Rectal smooth muscle tissue (tissue), 1 donor: ENCODE data around the gene PLRG1.
"Not testable (repeated sequence)": the region's sequence is repeated elsewhere in the genome, so short reads cannot be mapped to it uniquely, and the experiment has no call there.

ENCODE experiments used
- H3K27ac ChIP-seq: one replicate; pipeline ENCODE4 v1.7.0; 2013; ENCODE audit warnings: low read depth, low read length, inconsistent platforms
- H3K27me3 ChIP-seq: one replicate; pipeline ENCODE4 v1.7.0; 2013; ENCODE audit warnings: low read length; ENCODE audit not compliant: control insufficient read depth, insufficient read depth
- H3K36me3 ChIP-seq: one replicate; pipeline ENCODE4 v1.7.0; 2013; ENCODE audit warnings: low read length; ENCODE audit not compliant: control insufficient read depth, insufficient read depth
- H3K4me1 ChIP-seq: one replicate; pipeline ENCODE4 v1.7.0; 2013; ENCODE audit warnings: low read length; ENCODE audit not compliant: control insufficient read depth, insufficient read depth
- H3K4me3 ChIP-seq: one replicate; pipeline ENCODE4 v1.7.0; 2013; ENCODE audit warnings: low read length
- H3K9ac ChIP-seq: one replicate; pipeline ENCODE4 v1.7.0; 2013; ENCODE audit warnings: low read length

The PLRG1 gene

DNA sequence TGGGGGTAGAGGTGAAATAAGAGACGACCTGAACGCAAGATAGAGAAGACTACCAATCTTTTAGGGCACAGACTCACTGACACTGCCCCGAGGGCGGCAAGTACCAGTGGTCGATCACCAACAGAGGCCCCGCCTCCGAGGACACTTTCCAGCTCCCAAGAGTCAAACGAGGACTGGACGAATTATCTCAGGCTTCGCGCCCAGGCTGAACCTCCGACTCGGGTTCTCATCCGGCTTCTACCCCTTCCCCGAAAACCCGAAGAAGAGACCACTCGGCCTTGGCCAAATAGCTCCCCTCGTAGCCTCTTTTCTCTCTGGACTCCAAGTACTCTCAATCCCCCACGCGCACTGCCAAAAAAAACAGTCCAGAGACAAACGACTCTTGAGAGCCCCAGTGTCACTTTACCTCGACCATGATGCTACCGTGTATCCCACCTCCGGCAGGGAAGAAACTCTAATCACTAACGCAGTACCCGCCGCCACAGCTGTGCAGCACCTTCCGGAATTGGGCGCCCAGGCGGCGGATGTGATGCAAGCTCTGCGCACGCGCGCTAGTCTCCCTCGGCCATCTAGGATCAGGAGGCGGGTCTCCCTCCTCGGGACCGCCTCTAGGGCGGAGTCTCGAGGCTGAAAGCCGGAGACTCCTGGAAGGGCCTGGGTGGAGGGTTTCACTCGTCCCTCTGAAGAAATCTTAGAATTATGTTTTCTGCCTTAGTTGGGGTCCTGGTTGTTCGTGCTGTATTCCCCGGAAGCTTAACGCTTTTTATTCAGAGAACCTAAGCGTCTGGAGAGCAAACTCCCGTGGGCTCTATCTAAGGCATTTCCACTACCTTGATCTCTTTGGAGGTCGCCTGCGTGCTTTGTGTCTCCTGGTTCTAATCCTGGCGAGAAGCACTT, at the start of gene PLRG1:
Gene PLRG1 (minus strand): TSS at position 507 of the 897 bp plus-strand sequence. CDS start 92 bp downstream, at position 415.
- peaks cover 11% of the 10 kb centered on the region for H3K4me1 ChIP-seq

DNA sequence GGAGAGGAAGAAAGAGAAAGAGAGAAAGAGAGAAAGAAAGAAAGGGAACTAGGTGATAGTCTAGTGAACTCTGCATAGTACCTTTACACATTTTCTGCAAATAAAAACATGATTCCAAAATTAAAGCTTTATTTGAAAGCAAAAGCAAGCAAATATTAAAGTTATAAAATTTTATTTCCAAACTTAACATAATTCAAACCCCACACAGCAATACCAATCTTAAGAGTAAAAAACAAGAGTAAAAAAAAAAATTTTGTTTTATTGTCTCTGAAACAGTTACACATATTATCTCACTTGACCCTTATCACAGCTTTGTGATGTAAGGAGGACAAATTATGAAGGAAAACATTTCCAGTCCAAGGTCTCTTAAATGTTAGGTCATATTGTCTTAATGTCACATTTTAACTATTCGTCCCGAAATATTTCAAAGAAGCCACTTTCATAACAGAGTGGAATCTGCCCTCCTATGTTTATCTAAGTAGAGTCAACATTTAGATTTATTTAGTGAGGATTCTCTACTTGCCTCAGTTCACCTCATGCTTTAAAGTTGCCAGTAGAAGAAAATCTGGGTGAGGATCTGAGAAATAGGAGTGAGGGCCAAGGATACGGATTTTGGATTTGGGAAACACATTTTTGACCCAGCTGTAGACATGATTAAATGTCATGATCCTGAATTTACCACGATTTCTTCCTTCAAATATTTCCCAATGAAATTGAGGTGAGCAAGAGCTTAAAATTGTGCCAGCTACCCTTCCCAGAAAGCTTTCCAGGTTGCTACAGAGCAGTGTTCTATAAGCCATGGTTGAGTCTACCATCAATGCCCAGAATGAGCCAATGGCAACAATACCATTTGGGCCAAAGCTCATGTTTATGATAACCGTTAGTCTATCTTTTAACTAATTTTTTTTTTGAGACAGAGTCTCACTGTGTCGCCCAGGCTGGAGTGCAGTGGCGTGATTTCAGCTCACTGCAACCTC, 47.9 kb upstream of the PLRG1 start:
- H3K9ac ChIP-seq: no peak overlapping the region
- H3K36me3 ChIP-seq: no peaks in the 10 kb centered on the region
- no peak overlapping the region for H3K4me3 ChIP-seq
- no peaks in the 10 kb centered on the region for H3K4me1 ChIP-seq
- no peaks in the 10 kb centered on the region for H3K27me3 ChIP-seq
- H3K27ac ChIP-seq: no peak overlapping the region

More for the DNA sequence above, at the start of gene PLRG1:
- Histone ChIP-seq H3K4me3 (peak within 1 kb of the TSS; percentile 91), H3K27ac (peak within 1 kb of the TSS; percentile 75), H3K27me3 (no peaks in the 10 kb centered on the region), H3K9ac (peak within 1 kb of the TSS; percentile 54), H3K36me3 (peaks cover 7% of the 10 kb centered on the region)

DNA sequence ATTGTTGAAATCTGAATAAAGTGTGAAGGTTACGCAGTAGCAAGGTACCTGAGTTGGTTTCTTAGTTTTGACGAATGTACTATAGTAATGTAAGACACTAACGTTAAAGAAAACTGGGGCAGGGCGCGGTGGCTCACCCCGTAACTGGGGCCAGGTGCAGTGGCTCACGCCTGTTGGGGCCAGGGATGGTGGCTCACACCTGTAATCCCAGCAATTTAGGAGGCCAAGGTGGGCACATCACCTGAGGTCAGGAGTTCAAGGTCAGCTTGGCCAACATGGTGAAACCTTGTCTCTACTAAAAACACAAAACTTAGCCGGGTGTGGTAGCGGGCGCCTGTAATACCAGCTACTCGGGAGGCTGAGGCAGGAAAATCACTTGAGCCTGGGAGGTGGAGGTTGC, 47.1 kb upstream of the PLRG1 start:
- not testable (repeated sequence) for H3K4me1 ChIP-seq, H3K36me3 ChIP-seq, H3K9ac ChIP-seq, H3K27ac ChIP-seq, H3K4me3 ChIP-seq, H3K27me3 ChIP-seq

DNA sequence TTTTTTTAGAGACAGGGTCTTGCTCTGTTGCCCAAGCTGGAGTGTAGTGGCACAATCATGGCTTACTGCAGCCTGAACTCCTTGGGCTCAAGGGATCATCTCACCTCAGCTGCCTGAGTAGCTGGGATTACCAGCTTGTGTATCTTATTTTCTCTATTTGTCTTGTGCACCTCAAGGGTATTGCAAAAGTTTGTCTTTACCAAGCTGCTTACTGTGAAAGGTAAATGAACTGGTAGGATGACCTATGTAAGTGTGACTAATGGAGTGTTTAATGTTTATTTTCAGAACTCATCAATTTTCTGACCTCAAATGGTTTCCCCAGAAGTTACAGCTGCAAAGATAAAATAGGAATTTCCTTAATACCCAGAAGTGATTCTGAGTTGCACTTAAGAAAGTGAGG, 45.6 kb upstream of the PLRG1 start:
- Histone ChIP-seq H3K4me3 (no peak overlapping the region), H3K4me1 (no peaks in the 10 kb centered on the region), H3K36me3 (no peaks in the 10 kb centered on the region), H3K27me3 (no peaks in the 10 kb centered on the region), H3K9ac (no peak overlapping the region), H3K27ac (no peak overlapping the region)

DNA sequence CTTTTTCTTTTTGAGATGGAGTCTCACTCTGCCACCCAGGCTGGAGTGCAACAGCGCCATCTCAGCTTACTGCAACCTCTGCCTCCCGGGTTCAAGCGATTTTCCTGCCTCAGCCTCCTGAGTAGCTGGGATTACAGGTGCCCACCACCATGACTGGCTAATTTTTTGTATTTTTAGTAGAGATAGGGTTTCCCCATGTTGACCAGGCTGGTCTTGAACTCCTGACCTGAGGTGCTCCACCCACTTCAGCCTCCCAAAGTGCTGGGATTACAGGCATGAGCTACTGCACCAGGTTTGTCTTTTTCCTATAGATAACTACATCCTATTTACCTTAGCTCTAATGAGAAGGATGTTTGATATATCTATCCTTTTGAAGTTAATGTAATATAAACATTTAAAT, 44.1 kb upstream of the PLRG1 start:
- H3K4me1 ChIP-seq, H3K27me3 ChIP-seq, H3K27ac ChIP-seq, H3K9ac ChIP-seq, H3K36me3 ChIP-seq, H3K4me3 ChIP-seq: not testable (repeated sequence)

DNA sequence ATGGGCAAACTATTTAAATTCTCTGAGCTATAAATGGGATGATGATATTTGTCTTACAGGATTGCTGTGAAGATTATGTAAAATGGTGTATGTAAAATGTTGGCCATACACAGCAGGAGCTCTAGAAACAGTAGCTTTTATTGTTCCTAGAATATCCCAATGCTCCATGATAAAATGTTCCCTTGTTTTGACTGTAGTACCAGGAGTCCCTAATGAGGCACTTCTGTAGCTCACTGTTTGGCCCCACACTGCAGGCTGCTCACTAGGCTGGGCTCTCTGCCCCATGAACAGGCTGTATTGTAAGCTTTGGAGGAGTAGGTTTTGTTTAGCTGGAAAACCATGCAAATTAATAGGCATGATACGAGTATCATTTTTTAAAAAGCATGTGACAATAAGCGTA, 43.7 kb upstream of the PLRG1 start:
- Histone ChIP-seq H3K4me1 (no peaks in the 10 kb centered on the region), H3K9ac (no peak overlapping the region), H3K36me3 (no peaks in the 10 kb centered on the region), H3K27ac (no peak overlapping the region), H3K4me3 (no peak overlapping the region), H3K27me3 (no peaks in the 10 kb centered on the region)

DNA sequence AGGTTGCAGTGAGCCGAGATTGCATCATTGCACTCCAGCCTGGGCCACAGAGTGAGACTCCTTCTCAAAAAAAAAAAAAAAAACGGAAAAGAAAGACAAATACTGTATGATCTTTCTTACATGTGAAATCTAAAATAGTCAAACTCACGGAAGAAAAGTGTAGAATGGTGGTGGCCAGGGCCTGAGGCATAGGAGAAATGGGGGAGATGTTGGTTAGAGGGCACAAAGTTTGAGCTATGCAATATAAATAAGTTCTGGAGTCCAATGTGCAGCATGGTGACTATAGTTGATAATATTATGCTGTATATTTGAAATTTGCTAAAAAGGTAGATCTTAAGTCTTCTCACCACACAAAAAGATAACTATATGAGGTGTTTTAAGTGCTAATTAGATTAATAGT, 41.7 kb upstream of the PLRG1 start:
- Histone ChIP-seq H3K27ac (no peak overlapping the region), H3K36me3 (no peaks in the 10 kb centered on the region), H3K4me3 (no peak overlapping the region), H3K27me3 (no peaks in the 10 kb centered on the region), H3K4me1 (no peaks in the 10 kb centered on the region), H3K9ac (no peak overlapping the region)

DNA sequence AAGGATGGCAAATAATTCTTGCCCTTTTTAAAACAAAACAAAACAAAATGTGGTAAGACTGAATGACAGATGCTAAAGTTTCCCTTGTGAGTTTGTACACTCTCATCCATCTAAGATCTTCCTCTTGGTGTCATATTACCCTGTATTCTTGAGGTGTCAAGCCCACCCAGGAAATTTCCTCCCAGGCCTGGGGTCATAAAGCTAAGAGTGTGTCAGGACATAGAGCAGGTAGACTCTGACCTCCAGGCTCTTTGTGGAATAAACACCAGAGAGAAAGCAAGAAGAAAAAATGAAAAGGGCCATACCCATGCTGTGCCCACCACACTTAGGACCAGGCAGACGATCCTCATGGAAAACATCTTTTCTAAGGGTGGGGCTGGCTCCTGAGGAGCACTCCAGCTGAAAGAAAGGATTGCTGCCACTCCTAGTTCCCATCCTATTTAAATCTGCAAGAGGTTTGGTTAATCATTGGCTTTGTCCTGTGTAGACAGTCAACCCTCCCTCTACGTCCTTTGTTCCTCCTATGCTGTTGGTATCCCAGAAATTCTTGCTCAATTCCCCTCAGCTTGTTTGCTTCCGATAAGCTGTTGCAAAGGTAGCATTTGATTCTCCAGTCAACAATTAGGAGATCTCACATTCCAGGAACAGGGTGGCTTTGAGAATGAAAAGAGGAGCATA, 40.3 kb upstream of the PLRG1 start, which contains the start of gene FGA:
Gene FGA (minus strand): TSS at position 414 of the 678 bp plus-strand sequence. CDS start 55 bp downstream, at position 359.
- H3K27me3 ChIP-seq: no peaks in the 10 kb centered on the region
- H3K4me1 ChIP-seq: no peaks in the 10 kb centered on the region
- no peak within 1 kb of the TSS for H3K4me3 ChIP-seq
- no peaks in the 10 kb centered on the region for H3K36me3 ChIP-seq
- no peak within 1 kb of the TSS for H3K9ac ChIP-seq
- H3K27ac ChIP-seq: no peak within 1 kb of the TSS

DNA sequence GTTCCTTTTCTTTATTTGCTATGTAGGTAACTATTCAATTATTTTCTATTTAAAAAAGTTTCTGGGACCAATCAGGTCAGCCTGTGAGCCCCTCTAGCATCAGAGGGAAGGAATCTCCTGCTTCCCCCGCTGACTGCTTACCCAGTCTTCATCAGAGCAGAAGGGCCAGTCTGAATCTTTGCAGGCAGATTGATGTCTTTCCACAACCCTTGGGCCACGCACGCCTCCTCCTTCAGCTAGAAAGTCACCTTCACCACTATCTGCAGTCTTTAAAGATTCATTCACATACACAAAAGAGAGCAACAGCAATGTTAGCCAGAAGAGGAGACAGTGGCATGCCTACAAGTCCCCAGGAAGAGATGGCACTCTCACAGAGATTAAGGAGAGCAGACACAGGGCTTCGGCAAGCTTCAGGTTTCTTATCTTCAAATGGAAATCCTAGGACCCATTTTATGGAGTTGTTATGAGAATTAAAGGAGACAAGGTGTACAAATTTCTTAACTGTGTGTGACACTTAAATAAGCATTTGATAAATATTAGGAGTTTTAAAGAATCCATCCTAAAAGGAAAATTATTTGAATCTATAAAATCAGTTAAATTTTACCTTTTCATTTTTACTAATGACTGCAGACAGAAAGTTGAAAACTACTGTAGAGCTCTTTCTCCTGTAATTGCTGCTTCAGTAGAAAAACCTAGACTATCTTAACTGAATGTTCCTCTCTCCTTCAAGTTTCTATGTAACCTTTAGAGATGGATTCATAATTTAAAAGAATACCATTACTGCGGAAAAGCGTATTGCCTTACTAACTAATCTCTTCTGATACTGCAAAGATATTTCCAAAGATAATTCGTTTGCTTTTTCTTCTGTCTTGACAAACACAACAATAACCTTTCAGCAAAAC, 39.3 kb upstream of the PLRG1 start:
- Histone ChIP-seq H3K27ac (no peak overlapping the region), H3K4me3 (no peak overlapping the region), H3K36me3 (no peaks in the 10 kb centered on the region), H3K27me3 (no peaks in the 10 kb centered on the region), H3K4me1 (no peaks in the 10 kb centered on the region), H3K9ac (no peak overlapping the region)

DNA sequence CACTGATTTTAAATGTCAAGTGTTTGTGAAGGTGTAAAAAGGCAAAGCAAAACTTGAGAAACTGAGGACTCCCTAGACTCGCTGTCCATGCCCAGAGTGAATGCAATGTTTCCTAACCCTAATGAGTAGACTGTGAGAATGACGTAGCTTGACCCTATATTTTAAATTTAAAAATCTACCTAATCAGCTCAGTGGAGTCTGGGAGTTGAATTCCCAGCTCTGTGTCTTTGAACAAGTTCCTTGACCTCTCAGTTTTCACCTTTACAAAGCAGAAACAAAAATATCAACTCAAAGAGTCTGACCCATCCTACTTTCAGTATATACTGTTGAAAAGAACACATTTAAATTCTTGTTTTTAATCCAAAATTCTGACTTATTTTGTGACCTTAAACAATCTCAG, 38.0 kb upstream of the PLRG1 start:
- Histone ChIP-seq H3K36me3 (no peaks in the 10 kb centered on the region), H3K4me1 (no peaks in the 10 kb centered on the region), H3K27me3 (no peaks in the 10 kb centered on the region), H3K4me3 (no peak overlapping the region), H3K9ac (no peak overlapping the region), H3K27ac (no peak overlapping the region)

DNA sequence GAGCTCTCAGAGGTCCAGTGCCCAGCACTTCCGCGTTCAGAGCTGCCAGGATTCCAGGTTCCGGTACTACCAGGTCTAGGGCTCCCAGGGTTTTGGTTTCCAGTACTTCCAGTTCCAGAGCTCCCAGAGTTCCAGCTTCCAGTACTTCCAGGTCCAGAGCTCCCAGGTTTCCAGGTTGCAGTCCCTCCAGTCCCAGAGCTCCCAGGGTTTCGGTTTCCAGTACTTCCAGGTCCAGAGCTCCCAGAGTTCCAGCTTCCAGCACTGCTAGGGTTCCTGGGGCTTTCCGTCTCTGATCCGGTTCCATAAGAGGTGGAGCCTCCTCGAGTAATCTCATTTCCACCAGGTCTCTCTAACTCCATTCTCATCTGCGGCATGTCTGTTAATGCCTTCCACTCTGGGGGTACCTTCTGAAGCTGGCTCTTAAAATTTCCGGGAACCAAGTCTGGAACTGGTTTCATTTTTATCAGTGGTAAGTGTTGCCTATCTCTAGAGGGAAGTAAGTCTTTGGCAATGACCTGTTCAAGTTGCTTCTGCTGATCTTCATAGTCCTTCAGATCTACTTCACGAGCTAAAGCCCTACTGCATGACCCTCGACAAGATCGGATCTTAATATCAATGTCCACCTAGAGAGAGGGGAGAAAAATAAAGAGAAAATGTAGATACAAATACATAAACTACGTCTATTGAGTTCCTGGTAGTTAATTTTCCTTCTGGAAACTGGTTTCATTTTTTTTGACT, 36.3 kb upstream of the PLRG1 start:
- no peaks in the 10 kb centered on the region for H3K4me1 ChIP-seq
- H3K27ac ChIP-seq: no peak overlapping the region
- no peak overlapping the region for H3K4me3 ChIP-seq
- no peaks in the 10 kb centered on the region for H3K36me3 ChIP-seq
- no peak overlapping the region for H3K9ac ChIP-seq
- no peaks in the 10 kb centered on the region for H3K27me3 ChIP-seq
